GM18499 (cell line): ENCODE measurements around the gene GABRR2.
A peak's percentile ranks its signal among the peaks of the same experiment; 100 is the strongest.

Source experiments
- ATAC-seq: cut with Tn5 transposase; IDR thresholded peaks from one replicate; pipeline ENCODE4 v1.9.1; 2021; ENCODE audit warnings: moderate number of reproducible peaks; ENCODE audit not compliant: insufficient read depth, unreplicated experiment

Gene GABRR2

GRCh38 chr6:89315249-89315885 lies at the start of gene GABRR2:
GABRR2 (minus strand) TSS chr6:89315299; CDS start chr6:89315165, 134 bp downstream.
- ATAC-seq: no peak

- no peak for ATAC-seq
These were observed 49.5 kb upstream of the GABRR2 start for GRCh38 chr6:89364586-89364985.

GRCh38 chr6:89361171-89361570 lies 46.1 kb upstream of the GABRR2 start:
- no peak for ATAC-seq

GRCh38 chr6:89360415-89360999 lies 45.4 kb upstream of the GABRR2 start:
- ATAC-seq: peak; percentile 42

- ATAC-seq: no peak
These were observed 44.5 kb upstream of the GABRR2 start for GRCh38 chr6:89359561-89359960.

GRCh38 chr6:89357390-89357789 lies 42.3 kb upstream of the GABRR2 start:
- peak; percentile 40 for ATAC-seq

- no peak for ATAC-seq
These were observed 41.6 kb upstream of the GABRR2 start for GRCh38 chr6:89356642-89357170.

- ATAC-seq: no peak
These were observed 40.6 kb upstream of the GABRR2 start for GRCh38 chr6:89355511-89356194.

- no peak for ATAC-seq
These were observed 38.7 kb upstream of the GABRR2 start for GRCh38 chr6:89353702-89354392.

- ATAC-seq: no peak
These were observed 38.0 kb upstream of the GABRR2 start for GRCh38 chr6:89353118-89353556.

GRCh38 chr6:89352278-89353117 lies 37.4 kb upstream of the GABRR2 start, which contains the start of gene UBE2J1:
UBE2J1 (minus strand) TSS chr6:89352722; CDS start chr6:89352569, 153 bp downstream.
- ATAC-seq: no peak

GRCh38 chr6:89351671-89352277 lies 36.7 kb upstream of the GABRR2 start:
- no peak for ATAC-seq

GRCh38 chr6:89350281-89350966 lies 35.3 kb upstream of the GABRR2 start:
- peak; percentile 35 for ATAC-seq

GRCh38 chr6:89348372-89348771 lies 33.3 kb upstream of the GABRR2 start:
- ATAC-seq: no peak

- no peak for ATAC-seq
These were observed 32.7 kb upstream of the GABRR2 start for GRCh38 chr6:89347825-89348224.

GRCh38 chr6:89346433-89346832 lies 31.3 kb upstream of the GABRR2 start:
- no peak for ATAC-seq

- ATAC-seq: no peak
These were observed 24.5 kb upstream of the GABRR2 start for GRCh38 chr6:89339565-89339964.

- no peak for ATAC-seq
These were observed 20.1 kb upstream of the GABRR2 start for GRCh38 chr6:89335164-89335563.

GRCh38 chr6:89330910-89331309 lies 15.8 kb upstream of the GABRR2 start:
- ATAC-seq: no peak
